Tibial nerve (tissue), 4 donors: ENCODE results near the gene MBOAT2.

ENCODE experiments used
- EP300 ChIP-seq, 2 donors: sonication (generic); formaldehyde crosslinking; IDR thresholded peaks; one replicate each; pipeline ENCODE4 v1.6.1; 2017; ENCODE audit warnings: antibody characterized with exemption in 2 of 2, mild to moderate bottlenecking in 1 of 2
- TF ChIP-seq, protein P1 (sequence below), 5 experiments: fragments of 200-600 bp in 3 of 5; fragments of 450-650 bp in 2 of 5; sonication (generic) in 3 of 5; IDR thresholded peaks; one replicate each; pipeline ENCODE4 v1.5.1; 2016 to 2019; ENCODE audit warnings: antibody characterized with exemption in 5 of 5, mild to moderate bottlenecking in 3 of 5, moderate library complexity in 2 of 5

DNA sequence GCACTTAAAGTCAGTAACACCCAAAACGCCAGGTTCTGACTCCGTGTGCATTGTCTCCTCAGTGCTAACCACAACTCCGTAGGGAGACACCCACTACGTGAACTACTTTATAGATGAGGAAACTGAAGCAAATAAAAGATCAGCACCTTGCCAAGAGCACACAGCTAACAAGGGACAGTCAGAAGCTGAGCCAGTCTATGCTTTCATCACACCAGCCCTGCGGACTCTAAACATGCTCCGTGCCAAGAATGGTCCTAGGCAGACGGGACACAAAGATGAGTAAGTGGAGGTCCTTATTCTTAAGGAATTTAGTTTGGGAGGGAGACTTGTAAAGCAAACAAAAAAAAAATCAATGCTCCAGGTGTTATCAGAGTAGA is 9.6 kb downstream of the MBOAT2 start:
- TF ChIP-seq, protein P1, sequence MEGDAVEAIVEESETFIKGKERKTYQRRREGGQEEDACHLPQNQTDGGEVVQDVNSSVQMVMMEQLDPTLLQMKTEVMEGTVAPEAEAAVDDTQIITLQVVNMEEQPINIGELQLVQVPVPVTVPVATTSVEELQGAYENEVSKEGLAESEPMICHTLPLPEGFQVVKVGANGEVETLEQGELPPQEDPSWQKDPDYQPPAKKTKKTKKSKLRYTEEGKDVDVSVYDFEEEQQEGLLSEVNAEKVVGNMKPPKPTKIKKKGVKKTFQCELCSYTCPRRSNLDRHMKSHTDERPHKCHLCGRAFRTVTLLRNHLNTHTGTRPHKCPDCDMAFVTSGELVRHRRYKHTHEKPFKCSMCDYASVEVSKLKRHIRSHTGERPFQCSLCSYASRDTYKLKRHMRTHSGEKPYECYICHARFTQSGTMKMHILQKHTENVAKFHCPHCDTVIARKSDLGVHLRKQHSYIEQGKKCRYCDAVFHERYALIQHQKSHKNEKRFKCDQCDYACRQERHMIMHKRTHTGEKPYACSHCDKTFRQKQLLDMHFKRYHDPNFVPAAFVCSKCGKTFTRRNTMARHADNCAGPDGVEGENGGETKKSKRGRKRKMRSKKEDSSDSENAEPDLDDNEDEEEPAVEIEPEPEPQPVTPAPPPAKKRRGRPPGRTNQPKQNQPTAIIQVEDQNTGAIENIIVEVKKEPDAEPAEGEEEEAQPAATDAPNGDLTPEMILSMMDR (IDR thresholded peaks at IDR 0.05), result no peak
- no peak for TF ChIP-seq EP300 (IDR thresholded peaks at IDR 0.05)
